Measurements from ENCODE around the gene ANO2.

The ANO2 gene

GRCh38 chr12:5624486-5625272 is 320.4 kb downstream of the ANO2 start:
- no peak overlapping the region for H3K4me3 ChIP-seq (ENCODE audit: low read depth, low read length)
- no peak for TF ChIP-seq CTCF (IDR thresholded peaks at IDR 0.05; ENCODE audit: low read depth, low read length, missing control alignments)
- no peak for DNase-seq (ENCODE audit: low read depth)
- in situ Hi-C loops (cut with HindIII; ENCODE audit: low sequenced_read_pairs) = no loop called here

- no peak for DNase-seq (ENCODE audit: low read depth)
- H3K4me3 ChIP-seq (ENCODE audit: low read depth, low read length) = no peak overlapping the region
- no peak for TF ChIP-seq CTCF (IDR thresholded peaks at IDR 0.05; ENCODE audit: low read depth, low read length, missing control alignments)
- in situ Hi-C loops (cut with HindIII; ENCODE audit: low sequenced_read_pairs) = no loop called here
Observed at GRCh38 chr12:5623411-5623810, 321.6 kb downstream of the ANO2 start.

GRCh38 chr12:5622280-5622679 is 322.8 kb downstream of the ANO2 start:
- no peak for TF ChIP-seq CTCF (IDR thresholded peaks at IDR 0.05; ENCODE audit: low read depth, low read length, missing control alignments)
- no peak overlapping the region for H3K4me3 ChIP-seq (ENCODE audit: low read depth, low read length)
- in situ Hi-C loops (cut with HindIII; ENCODE audit: low sequenced_read_pairs) = no loop called here
- no peak for DNase-seq (ENCODE audit: low read depth)

GRCh38 chr12:5621329-5621728 is 323.7 kb downstream of the ANO2 start:
- H3K4me3 ChIP-seq (ENCODE audit: low read depth, low read length) = no peak overlapping the region
- no peak for DNase-seq (ENCODE audit: low read depth)
- in situ Hi-C loops (cut with HindIII; ENCODE audit: low sequenced_read_pairs) = no loop called here
- no peak for TF ChIP-seq CTCF (IDR thresholded peaks at IDR 0.05; ENCODE audit: low read depth, low read length, missing control alignments)

- TF ChIP-seq CTCF (IDR thresholded peaks at IDR 0.05; ENCODE audit: low read depth, low read length, missing control alignments) = no peak
- DNase-seq (ENCODE audit: low read depth) = no peak
- in situ Hi-C loops (cut with HindIII; ENCODE audit: low sequenced_read_pairs) = no loop called here
- no peak overlapping the region for H3K4me3 ChIP-seq (ENCODE audit: low read depth, low read length)
Observed at GRCh38 chr12:5620896-5621295, 324.2 kb downstream of the ANO2 start.

- in situ Hi-C loops (cut with HindIII; ENCODE audit: low sequenced_read_pairs) = no loop called here
- no peak for DNase-seq (ENCODE audit: low read depth)
- TF ChIP-seq CTCF (IDR thresholded peaks at IDR 0.05; ENCODE audit: low read depth, low read length, missing control alignments) = no peak
- no peak overlapping the region for H3K4me3 ChIP-seq (ENCODE audit: low read depth, low read length)
Observed at GRCh38 chr12:5619628-5620027, 325.4 kb downstream of the ANO2 start.

All from astrocyte of the cerebellum (primary cell).